ENCODE results near the gene GNPAT.

DNA sequence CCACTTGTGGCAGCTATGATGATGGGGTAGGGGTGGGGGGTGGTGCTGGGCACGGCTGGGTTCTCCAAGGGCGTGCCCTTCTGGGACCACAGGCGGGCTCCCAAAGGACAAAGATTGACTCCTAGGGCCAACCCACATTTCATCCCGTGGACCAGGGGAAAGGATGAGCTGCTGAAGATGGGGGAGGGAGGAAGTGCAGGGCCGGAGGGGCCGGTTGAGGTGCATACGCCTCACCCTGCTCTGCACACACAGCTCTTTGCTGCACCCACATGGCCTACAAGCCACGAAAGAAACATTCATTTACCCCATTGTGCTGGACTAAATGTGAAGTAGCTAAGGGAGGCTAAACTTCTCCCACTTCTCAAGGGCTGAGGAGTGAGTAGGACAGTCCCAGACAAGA is 34.2 kb upstream of the GNPAT start:
- TF ChIP-seq RAD21 (IDR thresholded peaks at IDR 0.05; ENCODE audit: low read length) (no peak), RCOR1 (IDR thresholded peaks at IDR 0.05; ENCODE audit: insufficient replicate concordance, low read length) (no peak), SMC3 (IDR thresholded peaks at IDR 0.05; ENCODE audit: low read depth, low read length) (no peak), POLR2A (IDR thresholded peaks at IDR 0.05; ENCODE audit: low read depth, low read length) (no peak), CEBPB (IDR thresholded peaks at IDR 0.05; ENCODE audit: low read depth, low read length) (no peak), MXI1 (IDR thresholded peaks at IDR 0.05; ENCODE audit: borderline replicate concordance, low read depth, low read length) (no peak), RFX5 (IDR thresholded peaks at IDR 0.05; ENCODE audit: low read depth, low read length) (no peak)
- TF ChIP-seq, protein P1, sequence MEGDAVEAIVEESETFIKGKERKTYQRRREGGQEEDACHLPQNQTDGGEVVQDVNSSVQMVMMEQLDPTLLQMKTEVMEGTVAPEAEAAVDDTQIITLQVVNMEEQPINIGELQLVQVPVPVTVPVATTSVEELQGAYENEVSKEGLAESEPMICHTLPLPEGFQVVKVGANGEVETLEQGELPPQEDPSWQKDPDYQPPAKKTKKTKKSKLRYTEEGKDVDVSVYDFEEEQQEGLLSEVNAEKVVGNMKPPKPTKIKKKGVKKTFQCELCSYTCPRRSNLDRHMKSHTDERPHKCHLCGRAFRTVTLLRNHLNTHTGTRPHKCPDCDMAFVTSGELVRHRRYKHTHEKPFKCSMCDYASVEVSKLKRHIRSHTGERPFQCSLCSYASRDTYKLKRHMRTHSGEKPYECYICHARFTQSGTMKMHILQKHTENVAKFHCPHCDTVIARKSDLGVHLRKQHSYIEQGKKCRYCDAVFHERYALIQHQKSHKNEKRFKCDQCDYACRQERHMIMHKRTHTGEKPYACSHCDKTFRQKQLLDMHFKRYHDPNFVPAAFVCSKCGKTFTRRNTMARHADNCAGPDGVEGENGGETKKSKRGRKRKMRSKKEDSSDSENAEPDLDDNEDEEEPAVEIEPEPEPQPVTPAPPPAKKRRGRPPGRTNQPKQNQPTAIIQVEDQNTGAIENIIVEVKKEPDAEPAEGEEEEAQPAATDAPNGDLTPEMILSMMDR (conservative IDR thresholded peaks at IDR 0.05; ENCODE audit: low read depth, low read length), result no peak
- TF ChIP-seq, protein P2, sequence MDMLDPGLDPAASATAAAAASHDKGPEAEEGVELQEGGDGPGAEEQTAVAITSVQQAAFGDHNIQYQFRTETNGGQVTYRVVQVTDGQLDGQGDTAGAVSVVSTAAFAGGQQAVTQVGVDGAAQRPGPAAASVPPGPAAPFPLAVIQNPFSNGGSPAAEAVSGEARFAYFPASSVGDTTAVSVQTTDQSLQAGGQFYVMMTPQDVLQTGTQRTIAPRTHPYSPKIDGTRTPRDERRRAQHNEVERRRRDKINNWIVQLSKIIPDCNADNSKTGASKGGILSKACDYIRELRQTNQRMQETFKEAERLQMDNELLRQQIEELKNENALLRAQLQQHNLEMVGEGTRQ (IDR thresholded peaks at IDR 0.05; ENCODE audit: low read depth, low read length), result no peak
